DND-41 (cell line): ENCODE data around the gene HMCN2.

Experiments used
- ATAC-seq: fragments of 200-7000 bp; cut with Tn5 transposase; 3 replicates; pipeline ENCODE4 v1.9.1; 2021; ENCODE audit warnings: low read depth; ENCODE audit not compliant: insufficient read depth
- DNase-seq: peaks from one replicate; pipeline ENCODE4 v3.0.0-alpha.2; 2020
- H2AFZ ChIP-seq: 2 replicates; pipeline ENCODE4 v1.6.0; 2012; ENCODE audit warnings: low read depth, low read length
- H3K27ac ChIP-seq: 2 replicates; pipeline ENCODE4 v1.5.1; 2012; ENCODE audit warnings: low read length, inconsistent platforms
- H3K27me3 ChIP-seq: fragments of 200-600 bp; sonication (generic); 2 replicates; pipeline ENCODE4 v1.6.0; 2012; ENCODE audit warnings: low read length, mild to moderate bottlenecking, inconsistent platforms; ENCODE audit not compliant: insufficient read depth, poor library complexity
- H3K36me3 ChIP-seq: 2 replicates; pipeline ENCODE4 v1.5.1; 2012; ENCODE audit warnings: low read length, inconsistent platforms; ENCODE audit not compliant: insufficient read depth
- H3K4me1 ChIP-seq: 2 replicates; pipeline ENCODE4 v1.5.1; 2012; ENCODE audit warnings: mild to moderate bottlenecking, low read length; ENCODE audit not compliant: insufficient read depth
- H3K4me2 ChIP-seq: 2 replicates; pipeline ENCODE4 v1.6.0; 2012; ENCODE audit warnings: mild to moderate bottlenecking, moderate library complexity, low read length, inconsistent platforms; ENCODE audit not compliant: insufficient read depth
- H3K4me3 ChIP-seq, 2 experiments: fragments of 200-600 bp in 1 of 2; shearing (Covaris generic) in 1 of 2; 2 replicates each; pipeline ENCODE4 v1.5.1; 2012 to 2016; ENCODE audit warnings: inconsistent platforms in 2 of 2, low read length in 2 of 2, mild to moderate bottlenecking in 2 of 2, low read depth in 1 of 2, moderate library complexity in 1 of 2
- H3K79me2 ChIP-seq: 2 replicates; pipeline ENCODE4 v1.6.0; 2012; ENCODE audit warnings: low read length, inconsistent platforms; ENCODE audit not compliant: insufficient read depth
- H3K9ac ChIP-seq: 2 replicates; pipeline ENCODE4 v1.6.0; 2012; ENCODE audit warnings: low read depth, mild to moderate bottlenecking, inconsistent platforms, low read length, moderate library complexity
- H3K9me3 ChIP-seq: 2 replicates; pipeline ENCODE4 v1.5.1; 2012; ENCODE audit warnings: low read length, moderate library complexity, mild to moderate bottlenecking, inconsistent platforms; ENCODE audit not compliant: insufficient read depth, severe bottlenecking
- H4K20me1 ChIP-seq: 2 replicates; pipeline ENCODE4 v1.6.0; 2012; ENCODE audit warnings: low read length; ENCODE audit not compliant: insufficient read depth
- EZH2 ChIP-seq: IDR thresholded peaks from 3 replicates; pipeline ENCODE4 v1.6.1; 2012; ENCODE audit warnings: borderline replicate concordance, low read depth, mild to moderate bottlenecking, moderate library complexity, low read length, inconsistent platforms; ENCODE audit not compliant: severe bottlenecking
- TF ChIP-seq, protein P1 (sequence below): IDR thresholded peaks from 2 replicates; pipeline ENCODE4 v1.5.1; 2012; ENCODE audit warnings: borderline replicate concordance, low read length, moderate library complexity, mild to moderate bottlenecking; ENCODE audit not compliant: poor library complexity, severe bottlenecking; ENCODE audit errors: extremely low read depth

Gene HMCN2

DNA sequence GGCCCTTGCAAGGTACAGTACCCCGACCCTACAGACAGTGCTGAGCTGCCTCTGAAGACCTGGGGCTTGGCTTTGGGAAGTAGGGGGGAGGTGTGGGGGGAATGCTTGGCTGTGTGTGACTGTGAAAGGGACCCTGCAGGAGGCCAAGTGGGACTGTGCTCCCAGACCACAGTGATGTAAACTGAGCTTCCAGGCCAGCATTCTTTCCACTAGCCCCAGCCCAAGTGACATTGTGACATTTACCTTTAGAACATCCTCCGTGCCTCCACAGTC, 31.2 kb downstream of the HMCN2 start:
- H3K4me3 ChIP-seq = no peak overlapping the region
- no peaks in the 10 kb centered on the region for H3K27me3 ChIP-seq
- no peak overlapping the region for H3K4me2 ChIP-seq
- no peak overlapping the region for H3K9ac ChIP-seq
- H4K20me1 ChIP-seq = no peaks in the 10 kb centered on the region; the same call in none of the 2 replicates
- no peaks in the 10 kb centered on the region for H3K79me2 ChIP-seq
- ATAC-seq (no peak), DNase-seq (no peak)
- no peaks in the 10 kb centered on the region for H3K9me3 ChIP-seq
- no peaks in the 10 kb centered on the region for H3K36me3 ChIP-seq
- H3K4me1 ChIP-seq = no peaks in the 10 kb centered on the region
- no peak overlapping the region for H3K27ac ChIP-seq
- TF ChIP-seq EZH2 = no peak
- TF ChIP-seq, protein P1, sequence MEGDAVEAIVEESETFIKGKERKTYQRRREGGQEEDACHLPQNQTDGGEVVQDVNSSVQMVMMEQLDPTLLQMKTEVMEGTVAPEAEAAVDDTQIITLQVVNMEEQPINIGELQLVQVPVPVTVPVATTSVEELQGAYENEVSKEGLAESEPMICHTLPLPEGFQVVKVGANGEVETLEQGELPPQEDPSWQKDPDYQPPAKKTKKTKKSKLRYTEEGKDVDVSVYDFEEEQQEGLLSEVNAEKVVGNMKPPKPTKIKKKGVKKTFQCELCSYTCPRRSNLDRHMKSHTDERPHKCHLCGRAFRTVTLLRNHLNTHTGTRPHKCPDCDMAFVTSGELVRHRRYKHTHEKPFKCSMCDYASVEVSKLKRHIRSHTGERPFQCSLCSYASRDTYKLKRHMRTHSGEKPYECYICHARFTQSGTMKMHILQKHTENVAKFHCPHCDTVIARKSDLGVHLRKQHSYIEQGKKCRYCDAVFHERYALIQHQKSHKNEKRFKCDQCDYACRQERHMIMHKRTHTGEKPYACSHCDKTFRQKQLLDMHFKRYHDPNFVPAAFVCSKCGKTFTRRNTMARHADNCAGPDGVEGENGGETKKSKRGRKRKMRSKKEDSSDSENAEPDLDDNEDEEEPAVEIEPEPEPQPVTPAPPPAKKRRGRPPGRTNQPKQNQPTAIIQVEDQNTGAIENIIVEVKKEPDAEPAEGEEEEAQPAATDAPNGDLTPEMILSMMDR = no peak
- no peak overlapping the region for H2AFZ ChIP-seq

DNA sequence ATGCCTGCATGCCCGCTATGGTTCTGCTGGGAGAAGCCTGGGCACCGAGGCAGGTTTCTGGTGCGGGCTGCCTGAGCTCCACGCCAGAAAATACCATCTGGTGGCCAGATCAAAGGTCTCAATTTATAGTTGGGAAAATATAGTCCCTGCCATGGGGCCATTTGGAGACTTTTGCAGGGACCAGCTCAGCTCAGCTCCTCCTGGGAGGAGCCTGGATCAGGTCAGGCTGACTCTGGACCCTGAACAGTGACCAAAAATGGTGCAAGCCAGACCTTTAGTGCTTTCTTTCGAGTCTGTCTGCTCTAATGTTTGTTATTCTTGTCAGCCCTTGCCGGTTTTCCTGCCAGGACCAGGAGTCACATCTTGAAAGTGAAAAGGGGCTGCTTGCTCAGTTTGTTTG, 31.8 kb downstream of the HMCN2 start:
- no peaks in the 10 kb centered on the region; the same call in none of the 2 replicates for H4K20me1 ChIP-seq
- H3K27me3 ChIP-seq = no peaks in the 10 kb centered on the region
- TF ChIP-seq, protein P1 = no peak
- TF ChIP-seq EZH2 = no peak
- H3K4me1 ChIP-seq = no peaks in the 10 kb centered on the region
- no peak overlapping the region for H3K9ac ChIP-seq
- no peak for ATAC-seq
- no peaks in the 10 kb centered on the region for H3K36me3 ChIP-seq
- no peak overlapping the region for H3K27ac ChIP-seq
- H3K4me2 ChIP-seq = no peak overlapping the region
- no peaks in the 10 kb centered on the region for H3K79me2 ChIP-seq
- H3K4me3 ChIP-seq = no peak overlapping the region
- H2AFZ ChIP-seq = no peak overlapping the region
- H3K9me3 ChIP-seq = no peaks in the 10 kb centered on the region
- no peak for DNase-seq

DNA sequence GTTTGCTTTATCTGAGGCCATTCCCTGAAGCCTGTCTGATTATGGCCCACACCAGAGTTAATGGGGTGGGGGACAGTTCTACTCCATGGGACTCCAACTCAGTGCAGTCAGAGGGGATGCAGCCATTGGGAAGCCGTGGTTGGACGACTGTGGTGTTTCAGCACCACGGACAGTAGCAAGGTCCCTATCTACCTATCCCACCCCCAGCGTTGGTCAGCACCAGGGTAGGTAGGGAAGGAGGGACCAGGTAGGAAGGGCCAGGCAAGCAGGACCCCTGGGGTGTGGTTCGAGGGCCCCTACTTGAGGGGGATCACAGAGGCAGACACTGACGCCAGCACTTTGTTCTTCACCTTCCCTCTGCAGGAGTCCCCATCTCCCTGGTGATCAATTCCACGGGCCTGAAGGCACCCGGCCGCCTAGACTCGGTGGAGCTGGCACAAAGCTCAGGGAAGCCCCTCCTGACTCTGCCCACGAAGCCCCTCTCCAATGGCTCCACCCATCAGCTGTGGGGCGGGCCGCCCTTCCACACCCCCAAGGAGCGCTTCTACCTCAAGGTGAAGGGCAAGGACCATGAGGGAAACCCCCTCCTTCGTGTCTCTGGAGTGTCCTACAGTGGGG, 33.2 kb downstream of the HMCN2 start:
- no peak for TF ChIP-seq EZH2
- TF ChIP-seq, protein P1 = no peak
- DNase-seq (peak; percentile 56), ATAC-seq (peak; percentile 81)
- Histone ChIP-seq H3K4me3 (no peak overlapping the region), H3K36me3 (no peaks in the 10 kb centered on the region), H2AFZ (no peak overlapping the region), H3K9me3 (no peaks in the 10 kb centered on the region), H3K27me3 (no peaks in the 10 kb centered on the region), H3K27ac (no peak overlapping the region), H3K9ac (no peak overlapping the region), H4K20me1 (no peaks in the 10 kb centered on the region; the same call in none of the 2 replicates), H3K4me2 (no peak overlapping the region), H3K4me1 (no peaks in the 10 kb centered on the region), H3K79me2 (no peaks in the 10 kb centered on the region)
